IPS-20b (cell line): ENCODE results near the gene MYO10.
"Not testable (repeated sequence)": the region's sequence is repeated elsewhere in the genome, so short reads cannot be mapped to it uniquely, and the experiment has no call there.

ENCODE experiments used
- H3K27ac ChIP-seq: one replicate; pipeline ENCODE4 v1.5.1; 2013; ENCODE audit warnings: low read length
- H3K27me3 ChIP-seq: 2 replicates; pipeline ENCODE4 v1.6.1; 2013; ENCODE audit warnings: mild to moderate bottlenecking, low read length, inconsistent platforms; ENCODE audit not compliant: insufficient read depth
- H3K36me3 ChIP-seq: 2 replicates; pipeline ENCODE4 v1.6.1; 2013; ENCODE audit warnings: low read depth, mild to moderate bottlenecking, inconsistent platforms, low read length, moderate library complexity; ENCODE audit not compliant: insufficient read depth
- H3K4me1 ChIP-seq: 2 replicates; pipeline ENCODE4 v1.6.1; 2013; ENCODE audit warnings: mild to moderate bottlenecking, control low read depth, inconsistent platforms, low read length, moderate library complexity; ENCODE audit not compliant: insufficient read depth
- H3K4me3 ChIP-seq: 2 replicates; pipeline ENCODE4 v1.5.1; 2013; ENCODE audit warnings: mild to moderate bottlenecking, low read length, inconsistent platforms
- H3K9ac ChIP-seq: 2 replicates; pipeline ENCODE4 v1.6.1; 2013; ENCODE audit warnings: low read depth, mild to moderate bottlenecking, inconsistent platforms, low read length, moderate library complexity
- H3K9me3 ChIP-seq: 2 replicates; pipeline ENCODE4 v1.6.1; 2013; ENCODE audit warnings: mild to moderate bottlenecking, low read depth, low read length, inconsistent platforms; ENCODE audit not compliant: insufficient read depth

The MYO10 gene

GRCh38 chr5:16727755-16728325, 208.2 kb downstream of the MYO10 start:
- no peak overlapping the region for H3K4me3 ChIP-seq
- H3K36me3 ChIP-seq = peaks cover 43% of the 10 kb centered on the region
- H3K27ac ChIP-seq = no peak overlapping the region
- no peaks in the 10 kb centered on the region for H3K27me3 ChIP-seq
- H3K9ac ChIP-seq = no peak overlapping the region
- H3K9me3 ChIP-seq = no peaks in the 10 kb centered on the region; the same call in 1 of the 2 replicates
- H3K4me1 ChIP-seq = peaks cover 24% of the 10 kb centered on the region; the same call in 1 of the 2 replicates

DNA sequence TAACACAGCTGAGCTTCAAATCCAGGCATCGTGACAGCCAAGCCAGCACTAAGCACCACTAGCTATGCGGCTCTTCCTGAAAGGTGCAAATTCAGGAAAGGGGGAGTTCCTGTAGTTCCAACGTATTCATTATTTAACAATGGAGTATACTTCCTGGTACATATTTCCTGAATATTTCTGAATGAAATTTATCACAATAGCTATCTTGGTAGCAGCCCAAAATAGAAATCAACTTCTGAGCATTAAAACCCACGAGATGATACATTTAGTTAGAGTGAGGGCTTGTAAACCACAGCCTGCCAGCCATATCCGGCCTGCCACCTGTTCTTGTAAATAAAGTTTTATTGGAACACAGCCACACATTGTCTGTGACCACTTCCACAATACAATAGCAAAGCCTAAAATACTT, 209.5 kb downstream of the MYO10 start:
- Histone ChIP-seq H3K36me3 (peaks cover 30% of the 10 kb centered on the region), H3K27me3 (no peaks in the 10 kb centered on the region), H3K4me1 (peaks cover 31% of the 10 kb centered on the region), H3K27ac (no peak overlapping the region), H3K4me3 (no peak overlapping the region), H3K9ac (no peak overlapping the region), H3K9me3 (no peaks in the 10 kb centered on the region; the same call in 1 of the 2 replicates)

- Histone ChIP-seq H3K27ac (no peak overlapping the region), H3K4me1 (peaks cover 41% of the 10 kb centered on the region), H3K36me3 (peaks cover 24% of the 10 kb centered on the region), H3K27me3 (no peaks in the 10 kb centered on the region), H3K4me3 (no peak overlapping the region), H3K9ac (no peak overlapping the region), H3K9me3 (no peaks in the 10 kb centered on the region; the same call in 1 of the 2 replicates)
Observed at GRCh38 chr5:16725575-16725974, 210.5 kb downstream of the MYO10 start.

DNA sequence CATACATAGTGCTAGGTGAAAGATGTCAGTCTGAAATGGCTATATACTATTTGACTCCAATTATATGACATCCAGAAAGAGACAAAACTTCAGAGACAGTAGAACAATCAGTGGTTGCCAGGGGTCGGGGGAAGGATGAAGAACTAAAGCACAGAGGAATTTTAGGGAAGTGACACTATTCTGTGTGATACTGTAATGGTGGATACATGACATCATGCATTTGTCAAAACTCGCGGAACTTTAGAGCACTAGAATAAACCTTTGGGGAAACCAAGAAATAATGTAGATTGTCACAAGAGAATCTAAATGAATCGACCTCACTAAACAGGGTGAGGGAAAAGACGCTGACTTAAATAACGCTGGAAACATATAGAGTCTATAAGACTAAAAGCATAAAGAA, 212.3 kb downstream of the MYO10 start:
- H3K27me3 ChIP-seq = no peaks in the 10 kb centered on the region
- no peaks in the 10 kb centered on the region; the same call in 1 of the 2 replicates for H3K9me3 ChIP-seq
- H3K27ac ChIP-seq = no peak overlapping the region
- peaks cover 41% of the 10 kb centered on the region for H3K4me1 ChIP-seq
- H3K36me3 ChIP-seq = peaks cover 18% of the 10 kb centered on the region; the same call in 1 of the 2 replicates
- no peak overlapping the region for H3K9ac ChIP-seq
- no peak overlapping the region for H3K4me3 ChIP-seq

DNA sequence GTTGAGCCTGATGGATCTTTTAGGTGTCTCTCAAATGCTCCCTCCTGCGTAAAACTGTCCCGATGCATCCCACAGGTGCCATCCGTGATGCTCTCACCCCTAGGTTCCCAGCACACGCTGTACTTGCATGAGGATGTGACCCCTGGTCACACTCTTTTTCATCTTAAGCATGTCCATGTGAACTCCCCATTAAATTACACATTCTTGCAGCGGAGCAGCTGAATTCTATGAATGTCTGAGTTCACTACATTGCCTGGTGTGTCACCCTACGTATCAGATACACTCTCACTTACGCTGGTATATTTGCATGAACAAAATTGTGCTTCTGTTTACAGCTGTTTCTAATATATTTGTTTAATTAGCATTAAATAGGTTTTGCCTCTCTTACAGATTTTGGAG, 214.0 kb downstream of the MYO10 start:
- Histone ChIP-seq H3K9me3 (no peaks in the 10 kb centered on the region; the same call in 1 of the 2 replicates), H3K36me3 (peaks cover 18% of the 10 kb centered on the region; the same call in 1 of the 2 replicates), H3K27me3 (no peaks in the 10 kb centered on the region), H3K9ac (peak overlapping the region; percentile 56; the same call in 1 of the 2 replicates), H3K27ac (peak overlapping the region; percentile 1), H3K4me1 (peaks cover 36% of the 10 kb centered on the region), H3K4me3 (peak overlapping the region; percentile 43; the same call in 1 of the 2 replicates)

GRCh38 chr5:16721151-16722096, 214.7 kb downstream of the MYO10 start:
- H3K4me3 ChIP-seq = peak overlapping the region; percentile 43; the same call in 1 of the 2 replicates
- no peaks in the 10 kb centered on the region; the same call in 1 of the 2 replicates for H3K9me3 ChIP-seq
- H3K4me1 ChIP-seq = peaks cover 31% of the 10 kb centered on the region
- no peaks in the 10 kb centered on the region for H3K27me3 ChIP-seq
- peak overlapping the region; percentile 1 for H3K27ac ChIP-seq
- peaks cover 18% of the 10 kb centered on the region; the same call in 1 of the 2 replicates for H3K36me3 ChIP-seq
- peak overlapping the region; percentile 56; the same call in 1 of the 2 replicates for H3K9ac ChIP-seq

- H3K9me3 ChIP-seq, H3K4me3 ChIP-seq, H3K9ac ChIP-seq, H3K27me3 ChIP-seq, H3K27ac ChIP-seq, H3K36me3 ChIP-seq: not testable (repeated sequence)
- peaks cover 38% of the 10 kb centered on the region for H3K4me1 ChIP-seq
Observed at GRCh38 chr5:16718036-16718435, 218.1 kb downstream of the MYO10 start.

GRCh38 chr5:16713386-16713928, 222.6 kb downstream of the MYO10 start:
- Histone ChIP-seq H3K9ac (peak overlapping the region; percentile 50; the same call in 1 of the 2 replicates), H3K4me3 (peak overlapping the region; percentile 57; the same call in 1 of the 2 replicates), H3K27ac (peak overlapping the region; percentile 21)

DNA sequence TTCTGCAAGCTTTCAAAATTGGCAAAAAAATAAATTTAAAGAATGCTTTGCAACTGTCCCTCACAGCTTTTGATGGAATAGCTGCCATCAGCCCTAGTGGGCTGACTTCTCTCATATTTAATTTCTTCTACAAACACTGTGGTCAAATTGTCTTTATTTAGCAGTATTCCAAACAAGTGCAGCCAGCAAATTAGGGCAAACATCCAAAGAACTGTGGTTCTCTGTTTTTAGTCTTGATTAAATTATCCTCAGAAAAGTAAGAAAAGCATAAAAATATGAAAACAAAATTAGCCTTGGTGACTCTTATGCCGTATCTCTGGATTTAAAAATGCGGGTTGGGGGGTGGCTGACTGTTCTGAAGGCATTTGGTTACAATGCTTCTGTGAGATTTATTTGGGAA, 223.5 kb downstream of the MYO10 start:
- Histone ChIP-seq H3K9ac (peak overlapping the region; percentile 50; the same call in 1 of the 2 replicates), H3K36me3 (peaks cover 37% of the 10 kb centered on the region)

More at GRCh38 chr5:16713386-16713928, 222.6 kb downstream of the MYO10 start:
- peaks cover 25% of the 10 kb centered on the region for H3K4me1 ChIP-seq
- no peaks in the 10 kb centered on the region for H3K9me3 ChIP-seq
- H3K27me3 ChIP-seq = no peaks in the 10 kb centered on the region
- peaks cover 28% of the 10 kb centered on the region for H3K36me3 ChIP-seq

GRCh38 chr5:16712178-16712577, 223.9 kb downstream of the MYO10 start:
- H3K9ac ChIP-seq = peak overlapping the region; percentile 50; the same call in 1 of the 2 replicates
- peaks cover 41% of the 10 kb centered on the region for H3K36me3 ChIP-seq
- H3K27ac ChIP-seq = no peak overlapping the region
- H3K4me1 ChIP-seq = peaks cover 21% of the 10 kb centered on the region
- no peaks in the 10 kb centered on the region for H3K27me3 ChIP-seq
- H3K9me3 ChIP-seq = no peaks in the 10 kb centered on the region
- H3K4me3 ChIP-seq = no peak overlapping the region

More for the DNA sequence above, 223.5 kb downstream of the MYO10 start:
- no peaks in the 10 kb centered on the region for H3K27me3 ChIP-seq
- peak overlapping the region; percentile 21 for H3K27ac ChIP-seq
- peak overlapping the region; percentile 57; the same call in 1 of the 2 replicates for H3K4me3 ChIP-seq
- H3K9me3 ChIP-seq = no peaks in the 10 kb centered on the region
- H3K4me1 ChIP-seq = peaks cover 25% of the 10 kb centered on the region

DNA sequence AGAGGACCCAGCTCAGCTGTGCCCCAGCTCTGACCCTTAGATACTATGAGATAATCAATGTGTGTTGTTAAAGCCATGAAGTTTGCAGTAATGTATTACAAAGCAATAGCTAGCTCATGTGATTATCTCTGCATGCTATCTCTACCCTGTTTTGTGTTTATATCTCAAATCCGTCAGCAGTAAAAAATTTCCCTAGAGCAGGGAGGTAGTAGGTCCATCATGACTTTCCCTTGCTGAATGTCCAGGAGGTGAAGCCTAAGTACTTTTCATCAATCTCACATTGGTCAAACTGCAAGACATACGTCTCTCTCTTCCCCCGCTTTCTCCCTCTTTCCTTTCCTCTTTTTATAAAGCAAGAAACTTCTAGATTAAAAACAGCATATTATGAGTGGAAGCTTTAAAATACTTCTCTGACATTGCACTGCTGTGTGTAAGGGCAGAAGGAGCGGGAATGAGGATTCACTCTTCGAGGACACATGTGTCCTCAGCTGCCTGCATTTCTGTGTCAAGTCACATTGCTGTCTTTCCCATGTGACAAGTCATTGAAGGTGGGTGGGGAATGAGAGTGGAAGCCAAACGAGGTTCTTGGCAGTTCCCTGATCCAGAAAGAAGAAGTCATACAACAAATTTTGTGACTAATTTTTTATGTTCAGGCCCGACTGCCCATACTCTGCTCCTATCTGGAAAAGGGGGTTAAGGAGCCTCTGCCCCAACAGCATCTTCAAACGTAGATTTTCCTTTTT, 226.2 kb downstream of the MYO10 start:
- no peak overlapping the region for H3K4me3 ChIP-seq
- no peak overlapping the region for H3K27ac ChIP-seq
- H3K27me3 ChIP-seq = no peaks in the 10 kb centered on the region

More for the DNA sequence above, 226.2 kb downstream of the MYO10 start:
- Histone ChIP-seq H3K36me3 (peaks cover 61% of the 10 kb centered on the region), H3K9ac (no peak overlapping the region), H3K4me1 (peaks cover 19% of the 10 kb centered on the region), H3K9me3 (no peaks in the 10 kb centered on the region)
